ENCODE results near the gene NPAS2. TPM values are rescaled to one million over a fixed set of nuclear protein-coding genes. Genes with fewer than 3 reads are reported as not detected.

The NPAS2 gene
- total RNA-seq, 1 donor from 2014 or later, result 11.0 TPM

DNA sequence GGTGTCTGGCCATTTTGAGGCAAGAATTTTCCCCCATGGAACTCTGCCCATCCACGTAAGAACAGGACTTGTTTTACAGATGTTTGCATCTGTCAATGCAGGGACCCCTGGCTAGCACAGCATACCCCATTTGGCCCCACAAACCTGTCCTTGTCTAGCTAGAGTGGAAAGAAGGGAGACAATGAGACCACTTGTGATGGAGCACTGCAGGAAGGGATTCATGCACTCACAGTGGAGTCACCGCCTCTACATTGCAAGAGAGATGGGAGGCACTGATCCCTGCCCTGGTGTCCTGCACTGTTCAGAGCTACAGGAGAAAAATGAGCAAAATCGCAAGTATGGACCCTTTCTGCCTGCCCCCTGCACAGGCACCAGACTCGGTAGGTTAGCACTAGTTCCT, 32.5 kb downstream of the NPAS2 start:
- H3K4me3 ChIP-seq (ENCODE audit: low read depth, low read length), result no peak overlapping the region
- TF ChIP-seq, protein P1, sequence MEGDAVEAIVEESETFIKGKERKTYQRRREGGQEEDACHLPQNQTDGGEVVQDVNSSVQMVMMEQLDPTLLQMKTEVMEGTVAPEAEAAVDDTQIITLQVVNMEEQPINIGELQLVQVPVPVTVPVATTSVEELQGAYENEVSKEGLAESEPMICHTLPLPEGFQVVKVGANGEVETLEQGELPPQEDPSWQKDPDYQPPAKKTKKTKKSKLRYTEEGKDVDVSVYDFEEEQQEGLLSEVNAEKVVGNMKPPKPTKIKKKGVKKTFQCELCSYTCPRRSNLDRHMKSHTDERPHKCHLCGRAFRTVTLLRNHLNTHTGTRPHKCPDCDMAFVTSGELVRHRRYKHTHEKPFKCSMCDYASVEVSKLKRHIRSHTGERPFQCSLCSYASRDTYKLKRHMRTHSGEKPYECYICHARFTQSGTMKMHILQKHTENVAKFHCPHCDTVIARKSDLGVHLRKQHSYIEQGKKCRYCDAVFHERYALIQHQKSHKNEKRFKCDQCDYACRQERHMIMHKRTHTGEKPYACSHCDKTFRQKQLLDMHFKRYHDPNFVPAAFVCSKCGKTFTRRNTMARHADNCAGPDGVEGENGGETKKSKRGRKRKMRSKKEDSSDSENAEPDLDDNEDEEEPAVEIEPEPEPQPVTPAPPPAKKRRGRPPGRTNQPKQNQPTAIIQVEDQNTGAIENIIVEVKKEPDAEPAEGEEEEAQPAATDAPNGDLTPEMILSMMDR (conservative IDR thresholded peaks at IDR 0.05; ENCODE audit: low read depth, low read length), result no peak
- DNase-seq (ENCODE audit: low read depth), result no peak

DNA sequence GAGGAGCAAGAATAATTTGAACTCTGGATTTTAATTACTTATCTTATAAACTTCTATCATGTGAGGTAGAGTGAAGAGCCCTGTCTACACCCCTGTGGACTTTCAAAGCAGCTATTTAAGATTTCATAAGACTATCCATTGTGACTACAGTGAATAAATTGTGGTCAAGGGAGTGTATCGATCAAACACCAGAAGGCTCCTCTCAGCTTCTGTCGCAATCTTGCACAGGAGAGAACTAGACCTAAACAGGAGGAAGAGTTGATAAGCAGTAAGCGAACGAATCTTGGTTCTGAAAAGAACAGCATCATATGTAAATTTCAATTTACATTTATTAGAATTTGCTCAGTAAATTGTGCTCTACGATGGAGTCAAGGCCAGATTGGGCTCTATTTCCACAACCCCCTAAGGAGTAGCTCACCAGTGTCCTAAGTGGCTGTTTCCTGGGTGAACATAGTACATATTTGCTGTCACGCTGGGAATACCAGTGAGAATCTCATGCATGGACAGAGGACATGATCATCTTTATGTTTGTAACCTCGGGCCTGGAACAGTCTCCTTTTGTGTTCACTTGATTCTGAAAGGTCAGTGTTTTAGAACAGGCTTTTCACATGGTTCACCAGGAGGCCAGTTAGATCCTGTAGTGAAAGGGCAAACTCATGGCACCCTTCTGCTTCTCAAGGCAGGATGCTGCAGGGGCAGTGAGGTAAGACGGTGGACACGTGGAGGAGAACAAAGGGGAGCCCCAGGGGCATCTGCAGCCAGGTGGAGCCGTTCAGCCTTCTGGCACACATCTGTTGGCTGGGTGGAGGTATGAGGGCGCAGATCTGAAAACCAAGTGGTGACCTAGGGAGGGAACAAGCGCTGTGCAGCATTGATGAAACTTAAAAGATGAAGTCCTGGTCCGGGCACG, 33.3 kb downstream of the NPAS2 start:
- H3K4me3 ChIP-seq (ENCODE audit: low read depth, low read length), result no peak overlapping the region
- peak; percentile 35 for DNase-seq (ENCODE audit: low read depth)
- TF ChIP-seq, protein P1 (conservative IDR thresholded peaks at IDR 0.05; ENCODE audit: low read depth, low read length), result no peak

DNA sequence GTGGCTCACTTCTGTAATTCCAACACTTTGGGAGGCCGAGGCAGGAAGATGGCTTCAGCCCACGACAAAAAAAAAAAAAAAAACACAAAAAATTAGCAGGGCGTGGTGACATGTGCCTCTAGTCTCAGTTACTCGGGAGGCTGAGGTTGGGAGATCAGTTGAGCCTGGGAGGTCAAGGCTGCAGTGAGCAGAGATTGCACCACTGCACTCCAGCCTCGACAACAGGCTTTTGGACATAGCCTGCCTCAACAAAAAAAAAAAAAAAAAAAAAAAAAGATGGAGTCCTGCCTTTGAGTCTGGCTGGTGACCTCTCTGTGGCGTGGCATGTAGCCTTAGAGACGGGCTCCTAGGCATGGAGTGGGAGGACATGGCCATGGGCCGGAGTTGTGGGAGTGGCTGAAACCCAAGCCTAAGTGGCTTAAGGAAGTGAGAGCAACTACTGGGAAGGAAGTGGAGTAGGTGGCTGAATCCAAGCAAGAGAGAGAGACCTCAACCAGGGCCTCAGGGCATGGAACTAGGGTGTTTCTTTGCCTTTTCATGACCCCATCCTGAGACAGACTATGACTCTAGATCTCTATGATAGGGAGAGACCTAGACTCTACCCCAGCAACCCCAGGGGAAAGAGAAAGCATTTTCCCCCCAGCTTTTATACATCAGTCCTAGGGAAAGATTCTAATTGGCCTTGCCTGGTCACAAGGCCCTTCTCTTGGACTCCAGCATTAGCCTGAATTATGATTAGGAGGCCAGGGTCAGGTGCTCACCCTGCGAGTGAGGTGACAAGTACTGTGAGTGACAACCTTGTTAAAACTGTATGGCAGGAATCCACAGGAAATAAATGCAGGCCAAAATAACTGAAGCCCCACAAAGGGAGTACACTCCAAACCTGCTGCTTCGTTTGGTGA, 34.2 kb downstream of the NPAS2 start:
- no peak overlapping the region for H3K4me3 ChIP-seq (ENCODE audit: low read depth, low read length)
- DNase-seq (ENCODE audit: low read depth), result no peak
- TF ChIP-seq, protein P1 (conservative IDR thresholded peaks at IDR 0.05; ENCODE audit: low read depth, low read length), result no peak

DNA sequence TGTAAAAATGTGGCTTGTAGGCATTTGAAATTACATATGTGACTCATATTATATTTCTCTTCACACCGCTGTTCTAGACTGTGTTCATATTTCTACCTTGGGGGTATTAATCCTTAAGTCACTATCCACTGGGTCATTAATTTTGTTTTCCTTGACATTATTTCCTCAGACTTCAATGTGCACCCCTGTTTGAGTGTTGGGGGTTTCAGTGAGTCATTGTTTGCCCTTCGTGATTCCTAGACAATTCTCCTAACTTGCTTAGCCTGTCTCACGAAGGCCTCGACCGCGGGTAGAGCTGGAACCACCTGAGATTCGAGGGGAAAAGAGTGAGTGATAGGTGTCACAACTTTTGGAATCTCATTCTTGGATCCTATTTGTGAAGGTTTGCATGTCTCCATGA, 35.1 kb downstream of the NPAS2 start:
- no peak overlapping the region for H3K4me3 ChIP-seq (ENCODE audit: low read depth, low read length)
- TF ChIP-seq, protein P1 (conservative IDR thresholded peaks at IDR 0.05; ENCODE audit: low read depth, low read length), result no peak
- DNase-seq (ENCODE audit: low read depth), result no peak

DNA sequence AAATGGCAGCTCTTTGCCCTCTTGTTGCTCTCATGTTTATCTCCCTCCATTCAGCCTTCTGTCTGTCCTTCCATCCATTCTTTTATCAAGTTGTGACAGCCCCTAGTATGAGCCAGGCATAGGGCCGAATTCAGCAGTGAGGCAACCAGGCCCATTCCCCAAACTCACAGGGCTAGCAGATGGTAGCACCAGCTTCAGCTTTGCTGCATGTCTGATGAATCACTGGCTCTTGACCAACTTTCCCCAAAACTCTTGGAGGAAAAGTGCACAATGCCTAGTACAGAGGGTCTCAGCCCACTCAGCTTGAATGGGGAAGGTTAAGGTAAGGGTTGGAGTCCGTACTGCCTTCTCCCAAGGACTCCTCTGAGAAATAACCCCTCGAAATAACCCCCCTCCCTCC, 35.7 kb downstream of the NPAS2 start:
- TF ChIP-seq, protein P1 (conservative IDR thresholded peaks at IDR 0.05; ENCODE audit: low read depth, low read length), result no peak
- no peak for DNase-seq (ENCODE audit: low read depth)

DNA sequence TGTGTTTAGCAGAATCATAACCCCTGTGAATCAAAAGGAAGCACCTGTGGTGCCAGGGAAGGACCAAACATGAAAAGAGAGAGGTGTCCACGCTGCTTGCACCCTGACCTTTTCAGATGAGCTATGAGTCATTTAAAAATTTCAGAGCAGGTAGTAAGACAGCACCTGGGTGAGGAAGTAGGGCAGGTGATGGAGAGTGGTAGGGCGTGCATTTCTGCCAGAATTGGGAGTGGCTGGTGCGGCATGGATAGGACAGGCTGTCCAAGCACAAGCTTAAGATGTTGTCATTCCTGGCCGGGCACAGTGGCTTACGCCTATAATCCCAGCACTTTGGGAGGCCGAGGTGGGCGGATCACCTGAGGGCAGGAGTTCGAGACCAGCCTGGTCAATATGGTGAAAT, 36.8 kb downstream of the NPAS2 start:
- no peak for DNase-seq (ENCODE audit: low read depth)
- H3K4me3 ChIP-seq (ENCODE audit: low read depth, low read length), result no peak overlapping the region
- TF ChIP-seq, protein P1 (conservative IDR thresholded peaks at IDR 0.05; ENCODE audit: low read depth, low read length), result no peak

More for the DNA sequence above, 35.7 kb downstream of the NPAS2 start:
- H3K4me3 ChIP-seq (ENCODE audit: low read depth, low read length), result no peak overlapping the region
